ENCODE measurements around the gene YTHDC2. TPM values are rescaled to one million over a fixed set of nuclear protein-coding genes. Genes with fewer than 3 reads are reported as not detected.
A peak's percentile ranks its signal among the peaks of the same experiment; 100 is the strongest.

YTHDC2 gene
- total and polyA plus RNA-seq, 2 experiments from 2014 or later: 7.8 to 10.3 TPM

DNA sequence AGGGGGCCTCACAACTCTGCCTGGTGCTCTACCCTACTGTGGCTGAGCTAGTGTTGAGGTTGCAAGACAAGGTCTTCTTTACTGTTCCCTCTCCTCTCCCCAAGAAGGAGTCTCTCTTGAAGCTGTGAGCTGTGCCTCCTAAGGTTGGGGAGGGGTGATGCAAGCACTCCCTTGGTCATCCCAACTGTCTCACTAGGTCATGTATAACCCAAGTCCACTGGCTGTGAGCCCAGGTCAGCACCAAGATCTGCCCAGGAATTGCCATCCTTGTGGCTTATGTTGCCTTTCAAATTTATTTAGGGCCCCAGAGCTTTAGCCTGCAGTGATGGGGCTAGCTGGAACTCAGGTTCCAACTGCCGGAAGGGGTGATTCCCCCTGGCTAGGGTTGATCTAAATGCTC, 10.3 kb upstream of the YTHDC2 start:
- no peak for TF ChIP-seq EZH2phosphoT487 (IDR thresholded peaks at IDR 0.05; ENCODE audit: insufficient read depth, low read depth)
- TF ChIP-seq EZH2 (IDR thresholded peaks at IDR 0.05; ENCODE audit: insufficient read depth, poor library complexity, severe bottlenecking): no peak
- in situ Hi-C loops (cut with MboI): loop anchor here (10.0 kb wide), 2 partner anchors 128 to 498 kb away; no protein-coding TSS in a partner anchor
- no peak overlapping the region for H2AFZ ChIP-seq

DNA sequence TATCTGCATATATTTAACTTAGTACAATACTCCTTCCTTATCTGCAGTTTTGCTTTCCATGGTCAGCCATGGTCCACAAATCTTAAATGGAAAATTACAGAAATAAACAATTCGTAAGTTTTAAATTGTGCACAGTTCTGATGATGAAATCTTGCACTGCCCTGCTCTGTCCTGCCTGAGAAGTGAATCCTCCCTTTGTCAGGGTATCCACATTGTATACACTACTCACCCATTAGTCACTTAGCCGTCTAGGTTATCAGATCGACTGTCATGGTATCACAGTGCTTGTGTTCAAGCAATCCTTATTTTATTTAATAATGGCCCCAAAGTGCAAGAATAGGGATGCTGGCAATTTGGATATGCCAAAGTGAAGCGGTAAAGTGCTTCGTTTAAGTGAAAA, 8.3 kb upstream of the YTHDC2 start:
- H3K9me3 ChIP-seq (ENCODE audit: low read depth): no peaks in the 10 kb centered on the region
- H3K4me2 ChIP-seq (ENCODE audit: unreplicated experiment): no peak overlapping the region
- H3K27ac ChIP-seq: no peak overlapping the region
- no peak overlapping the region for H3K4me3 ChIP-seq
- peaks cover 11% of the 10 kb centered on the region; the same call in 1 of the 2 replicates for H3F3A ChIP-seq (ENCODE audit: insufficient read depth)
- H3K9ac ChIP-seq: no peak overlapping the region
- H3K36me3 ChIP-seq (ENCODE audit: low read depth): no peaks in the 10 kb centered on the region
- H2AFZ ChIP-seq: 0 out of 2 replicates have a peak overlapping the region, but pooled peaks have one; percentile 2
- in situ Hi-C loops (cut with MboI): loop anchor here (10.0 kb wide), 2 partner anchors 130 to 500 kb away; no protein-coding TSS in a partner anchor
- no peaks in the 10 kb centered on the region for H3K27me3 ChIP-seq (replicated peaks; ENCODE audit: insufficient read depth)
- no peaks in the 10 kb centered on the region for H3K9me2 ChIP-seq (ENCODE audit: insufficient read depth)
- H3K4me1 ChIP-seq (ENCODE audit: insufficient read depth): peaks cover 15% of the 10 kb centered on the region; the same call in 1 of the 2 replicates
- WGBS, 2 experiments (ENCODE audit: low coverage in 1 of 2, low lambda C conversion rate in 2 of 2, missing lambda C conversion rate in 2 of 2): 52 to 57% methylated on average over 5 of the region's 5 CpGs
- no peaks in the 10 kb centered on the region for H3K79me2 ChIP-seq (ENCODE audit: insufficient read depth)
- peak; percentile 56 for DNase-seq
- TF ChIP-seq EZH2phosphoT487 (IDR thresholded peaks at IDR 0.05; ENCODE audit: insufficient read depth, low read depth) (no peak), EZH2 (IDR thresholded peaks at IDR 0.05; ENCODE audit: insufficient read depth, poor library complexity, severe bottlenecking) (no peak)
- H4K20me1 ChIP-seq (ENCODE audit: insufficient read depth): no peaks in the 10 kb centered on the region

More for the DNA sequence above, 10.3 kb upstream of the YTHDC2 start:
- Histone ChIP-seq H3K4me2 (ENCODE audit: unreplicated experiment) (no peak overlapping the region), H3K36me3 (ENCODE audit: low read depth) (no peaks in the 10 kb centered on the region), H3K79me2 (ENCODE audit: insufficient read depth) (no peaks in the 10 kb centered on the region), H3K4me3 (no peak overlapping the region), H3K9me3 (ENCODE audit: low read depth) (no peaks in the 10 kb centered on the region), H3K9ac (no peak overlapping the region), H4K20me1 (ENCODE audit: insufficient read depth) (no peaks in the 10 kb centered on the region), H3K27me3 (replicated peaks; ENCODE audit: insufficient read depth) (no peaks in the 10 kb centered on the region), H3F3A (ENCODE audit: insufficient read depth) (peaks cover 11% of the 10 kb centered on the region; the same call in 1 of the 2 replicates), H3K27ac (no peak overlapping the region), H3K4me1 (ENCODE audit: insufficient read depth) (peaks cover 8% of the 10 kb centered on the region; the same call in 1 of the 2 replicates), H3K9me2 (ENCODE audit: insufficient read depth) (no peaks in the 10 kb centered on the region)
- WGBS, 2 experiments (ENCODE audit: low coverage in 1 of 2, low lambda C conversion rate in 2 of 2, missing lambda C conversion rate in 2 of 2): 85 to 90% methylated on average over 1 of the region's 1 CpG
- no peak for DNase-seq

DNA sequence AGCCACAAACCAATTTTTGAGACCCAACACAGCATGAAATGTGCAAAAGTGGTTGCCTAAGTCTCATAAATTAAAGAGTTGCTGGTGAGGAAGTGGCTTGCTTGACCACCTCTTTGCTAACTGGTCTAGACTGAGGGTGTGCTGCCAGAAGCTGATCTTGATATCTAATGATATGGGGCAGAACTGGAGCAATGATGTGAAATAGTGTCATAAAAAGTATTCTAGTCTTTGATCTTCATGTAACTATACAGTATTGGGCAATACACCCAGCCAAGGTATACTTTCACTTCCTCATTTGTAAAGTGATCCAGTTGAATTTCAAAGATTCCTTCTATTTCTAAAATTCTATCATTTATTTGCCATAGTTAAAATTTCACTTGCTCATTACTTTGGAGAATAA, 5.9 kb upstream of the YTHDC2 start:
- H3K9me2 ChIP-seq (ENCODE audit: insufficient read depth): no peaks in the 10 kb centered on the region
- H3K9ac ChIP-seq: no peak overlapping the region
- H3K4me3 ChIP-seq: no peak overlapping the region
- H3K9me3 ChIP-seq (ENCODE audit: low read depth): no peaks in the 10 kb centered on the region
- in situ Hi-C loops (cut with MboI): loop anchor here (10.0 kb wide), 2 partner anchors 133 to 503 kb away; no protein-coding TSS in a partner anchor
- H2AFZ ChIP-seq: no peak overlapping the region
- no peak overlapping the region for H3K4me2 ChIP-seq (ENCODE audit: unreplicated experiment)
- no peak for DNase-seq
- H3K27ac ChIP-seq: no peak overlapping the region
- no peaks in the 10 kb centered on the region for H3K27me3 ChIP-seq (replicated peaks; ENCODE audit: insufficient read depth)
- no peak for TF ChIP-seq EZH2 (IDR thresholded peaks at IDR 0.05; ENCODE audit: insufficient read depth, poor library complexity, severe bottlenecking)
- TF ChIP-seq EZH2phosphoT487 (IDR thresholded peaks at IDR 0.05; ENCODE audit: insufficient read depth, low read depth): no peak
- no peaks in the 10 kb centered on the region for H3K36me3 ChIP-seq (ENCODE audit: low read depth)
- peaks cover 15% of the 10 kb centered on the region; the same call in 1 of the 2 replicates for H3K4me1 ChIP-seq (ENCODE audit: insufficient read depth)
- no peaks in the 10 kb centered on the region for H3K79me2 ChIP-seq (ENCODE audit: insufficient read depth)
- peaks cover 11% of the 10 kb centered on the region; the same call in 1 of the 2 replicates for H3F3A ChIP-seq (ENCODE audit: insufficient read depth)
- H4K20me1 ChIP-seq (ENCODE audit: insufficient read depth): no peaks in the 10 kb centered on the region

DNA sequence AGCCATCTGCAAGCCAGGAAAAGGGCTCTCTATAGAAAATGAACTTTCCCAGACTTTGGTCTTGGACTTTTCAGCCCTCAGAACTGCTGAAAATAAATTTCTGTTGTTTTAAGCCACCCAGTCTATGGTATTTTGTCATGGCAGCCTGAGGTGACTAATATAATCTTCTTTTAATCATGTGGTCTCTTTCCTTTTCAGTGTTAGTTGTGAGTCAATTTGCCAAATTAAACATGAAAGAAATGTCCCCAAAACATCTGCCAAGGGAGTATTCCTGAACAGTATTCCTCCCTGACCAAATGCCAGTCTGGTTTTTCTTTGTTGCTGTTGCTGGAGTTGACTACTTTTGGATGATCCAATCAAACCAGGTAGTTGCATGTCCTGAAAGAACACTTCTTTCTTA, 4.7 kb upstream of the YTHDC2 start:
- no peak for TF ChIP-seq EZH2phosphoT487 (IDR thresholded peaks at IDR 0.05; ENCODE audit: insufficient read depth, low read depth)
- TF ChIP-seq EZH2 (IDR thresholded peaks at IDR 0.05; ENCODE audit: insufficient read depth, poor library complexity, severe bottlenecking): no peak
- H3K9ac ChIP-seq: no peak overlapping the region
- H3K4me3 ChIP-seq: no peak overlapping the region
- H3F3A ChIP-seq (ENCODE audit: insufficient read depth): peaks cover 17% of the 10 kb centered on the region; the same call in 1 of the 2 replicates
- H3K79me2 ChIP-seq (ENCODE audit: insufficient read depth): peaks cover 6% of the 10 kb centered on the region
- H2AFZ ChIP-seq: no peak overlapping the region
- no peaks in the 10 kb centered on the region for H3K27me3 ChIP-seq (replicated peaks; ENCODE audit: insufficient read depth)
- H3K4me2 ChIP-seq (ENCODE audit: unreplicated experiment): no peak overlapping the region
- H3K36me3 ChIP-seq (ENCODE audit: low read depth): no peaks in the 10 kb centered on the region
- H4K20me1 ChIP-seq (ENCODE audit: insufficient read depth): no peaks in the 10 kb centered on the region
- H3K27ac ChIP-seq: no peak overlapping the region
- no peaks in the 10 kb centered on the region for H3K9me2 ChIP-seq (ENCODE audit: insufficient read depth)
- in situ Hi-C loops (cut with MboI): loop anchor here (10.0 kb wide), 2 partner anchors 134 to 504 kb away; no protein-coding TSS in a partner anchor
- peak; percentile 51 for DNase-seq
- H3K9me3 ChIP-seq (ENCODE audit: low read depth): no peaks in the 10 kb centered on the region
- H3K4me1 ChIP-seq (ENCODE audit: insufficient read depth): peaks cover 15% of the 10 kb centered on the region; the same call in 1 of the 2 replicates

Data from GM23248 (cell line).